Measurements from ENCODE around the gene POLG.

The POLG gene

GRCh38 chr15:89378296-89379151 is 43.9 kb upstream of the POLG start:
- H4K20me1 ChIP-seq (ENCODE audit: insufficient read depth): no peaks in the 10 kb centered on the region
- peaks cover 51% of the 10 kb centered on the region for H3K27me3 ChIP-seq (ENCODE audit: insufficient read depth, low read depth)
- no peaks in the 10 kb centered on the region for H3K79me2 ChIP-seq (ENCODE audit: insufficient read depth, low read depth)
- H3K9ac ChIP-seq: no peak overlapping the region
- H3K4me3 ChIP-seq (IDR thresholded peaks at IDR 0.05; ENCODE audit: insufficient read depth, low read depth, low read length): no peak overlapping the region
- H2AFZ ChIP-seq (ENCODE audit: low read depth): no peak overlapping the region
- H3K27ac ChIP-seq: no peak overlapping the region
- TF ChIP-seq CTCF (conservative IDR thresholded peaks at IDR 0.05; ENCODE audit: low read depth, low read length): no peak
- no peaks in the 10 kb centered on the region for H3K4me1 ChIP-seq (ENCODE audit: low read depth, poor library complexity, severe bottlenecking)
- H3K36me3 ChIP-seq (ENCODE audit: insufficient read depth): no peaks in the 10 kb centered on the region
- no peak overlapping the region for H3K4me2 ChIP-seq

- H3K27me3 ChIP-seq (ENCODE audit: insufficient read depth, low read depth): peaks cover 58% of the 10 kb centered on the region
- H3K27ac ChIP-seq: no peak overlapping the region
Measured at GRCh38 chr15:89377842-89378295, 43.2 kb upstream of the POLG start.

GRCh38 chr15:89377024-89377841 is 42.6 kb upstream of the POLG start:
- TF ChIP-seq CTCF (conservative IDR thresholded peaks at IDR 0.05; ENCODE audit: low read depth, low read length): no peak
- H3K9ac ChIP-seq: no peak overlapping the region
- no peaks in the 10 kb centered on the region for H3K79me2 ChIP-seq (ENCODE audit: insufficient read depth, low read depth)
- no peaks in the 10 kb centered on the region for H3K4me1 ChIP-seq (ENCODE audit: low read depth, poor library complexity, severe bottlenecking)
- H2AFZ ChIP-seq (ENCODE audit: low read depth): no peak overlapping the region
- H4K20me1 ChIP-seq (ENCODE audit: insufficient read depth): no peaks in the 10 kb centered on the region
- no peak overlapping the region for H3K4me3 ChIP-seq (IDR thresholded peaks at IDR 0.05; ENCODE audit: insufficient read depth, low read depth, low read length)
- no peak overlapping the region for H3K27ac ChIP-seq
- no peak overlapping the region for H3K4me2 ChIP-seq
- peaks cover 64% of the 10 kb centered on the region for H3K27me3 ChIP-seq (ENCODE audit: insufficient read depth, low read depth)
- H3K36me3 ChIP-seq (ENCODE audit: insufficient read depth): no peaks in the 10 kb centered on the region

More at GRCh38 chr15:89377842-89378295, 43.2 kb upstream of the POLG start:
- H3K4me3 ChIP-seq (IDR thresholded peaks at IDR 0.05; ENCODE audit: insufficient read depth, low read depth, low read length): no peak overlapping the region
- H3K79me2 ChIP-seq (ENCODE audit: insufficient read depth, low read depth): no peaks in the 10 kb centered on the region
- no peaks in the 10 kb centered on the region for H3K4me1 ChIP-seq (ENCODE audit: low read depth, poor library complexity, severe bottlenecking)
- no peak overlapping the region for H3K4me2 ChIP-seq
- no peaks in the 10 kb centered on the region for H4K20me1 ChIP-seq (ENCODE audit: insufficient read depth)
- H3K9ac ChIP-seq: no peak overlapping the region
- H3K36me3 ChIP-seq (ENCODE audit: insufficient read depth): no peaks in the 10 kb centered on the region
- no peak for TF ChIP-seq CTCF (conservative IDR thresholded peaks at IDR 0.05; ENCODE audit: low read depth, low read length)
- no peak overlapping the region for H2AFZ ChIP-seq (ENCODE audit: low read depth)

- Histone ChIP-seq H3K4me3 (IDR thresholded peaks at IDR 0.05; ENCODE audit: insufficient read depth, low read depth, low read length) (no peak overlapping the region), H4K20me1 (ENCODE audit: insufficient read depth) (no peaks in the 10 kb centered on the region), H3K27ac (no peak overlapping the region), H3K4me2 (no peak overlapping the region), H3K79me2 (ENCODE audit: insufficient read depth, low read depth) (no peaks in the 10 kb centered on the region), H3K36me3 (ENCODE audit: insufficient read depth) (no peaks in the 10 kb centered on the region), H2AFZ (ENCODE audit: low read depth) (no peak overlapping the region), H3K27me3 (ENCODE audit: insufficient read depth, low read depth) (peaks cover 61% of the 10 kb centered on the region), H3K4me1 (ENCODE audit: low read depth, poor library complexity, severe bottlenecking) (no peaks in the 10 kb centered on the region), H3K9ac (no peak overlapping the region)
- TF ChIP-seq CTCF (conservative IDR thresholded peaks at IDR 0.05; ENCODE audit: low read depth, low read length): no peak
Measured at GRCh38 chr15:89376388-89376787, 41.8 kb upstream of the POLG start.
